HG03342 (cell line): ENCODE data around the gene CEP250.

Experiments used
- ATAC-seq: cut with Tn5 transposase; IDR thresholded peaks from one replicate; pipeline ENCODE4 v1.9.1; 2021; ENCODE audit warnings: mild to moderate bottlenecking, moderate library complexity; ENCODE audit not compliant: unreplicated experiment

The CEP250 gene

DNA sequence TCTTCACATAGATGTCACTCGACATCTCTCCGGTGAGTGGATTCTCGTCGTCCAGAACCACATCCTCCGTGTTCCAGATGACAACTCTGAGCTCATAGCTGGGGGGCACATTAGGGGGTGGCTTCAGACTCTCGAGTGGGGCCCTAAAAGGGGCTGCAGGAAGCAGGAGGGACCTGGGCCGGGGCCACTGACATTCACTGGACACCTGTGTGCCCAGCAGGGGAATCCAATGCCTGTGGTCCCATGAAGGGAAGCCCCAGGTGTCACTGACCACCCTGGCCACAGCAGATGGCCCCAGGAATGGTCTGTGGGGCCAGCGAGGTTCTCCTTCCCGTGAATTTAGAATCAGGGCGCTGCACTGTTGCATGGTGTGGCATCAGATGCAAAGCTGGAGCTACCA is 105.1 kb downstream of the CEP250 start:
- ATAC-seq, result no peak

- ATAC-seq, result no peak
These were observed 105.9 kb downstream of the CEP250 start for GRCh38 chr20:35561268-35561667.

DNA sequence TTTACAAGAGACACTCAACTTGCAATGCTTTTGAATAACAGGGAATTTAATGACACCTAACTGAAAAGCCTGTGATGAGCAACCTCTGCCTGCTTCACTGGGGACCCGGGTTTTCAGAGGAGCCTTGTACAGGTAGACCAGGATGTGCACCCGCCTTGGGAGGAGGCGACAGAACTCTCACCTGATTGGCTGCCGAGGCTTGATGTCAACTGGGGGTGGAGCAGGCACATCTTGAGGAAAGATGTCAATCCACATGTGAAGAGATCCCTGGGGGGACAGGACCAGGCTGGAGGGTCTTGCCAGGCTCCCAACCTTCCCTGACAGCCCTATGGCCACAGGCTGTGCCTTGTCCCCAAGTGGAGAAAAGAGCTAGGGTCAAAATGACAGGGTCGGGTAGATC is 106.3 kb downstream of the CEP250 start:
- no peak for ATAC-seq

DNA sequence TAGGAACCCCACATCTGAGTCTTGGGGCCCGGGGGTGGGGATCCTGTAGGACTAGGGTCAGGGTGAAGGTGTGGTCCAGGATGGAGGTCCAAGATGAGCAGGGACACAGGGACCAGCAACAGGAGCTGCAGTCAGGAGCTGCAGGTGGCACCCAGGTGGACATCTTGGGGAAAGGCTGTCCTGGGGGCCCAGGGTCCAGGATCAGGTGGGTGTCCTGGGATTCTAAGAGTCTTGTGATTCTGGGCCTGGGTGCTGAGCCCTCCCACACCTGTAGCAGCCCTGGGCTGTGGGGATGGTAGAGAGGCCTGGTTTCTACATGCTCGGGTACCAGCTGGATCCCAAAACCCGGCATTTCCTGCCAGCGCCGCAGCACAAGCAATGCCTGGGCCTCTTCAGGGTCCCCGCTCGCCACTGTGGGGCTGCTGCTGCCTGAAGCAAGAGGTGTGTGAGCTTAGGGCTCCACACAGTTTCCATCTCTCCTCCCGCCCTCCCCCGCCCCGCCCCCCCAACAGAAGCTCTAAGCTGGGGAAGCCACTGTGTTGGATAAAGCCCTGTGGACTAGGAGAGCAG is 107.2 kb downstream of the CEP250 start:
- no peak for ATAC-seq

GRCh38 chr20:35563834-35564233 is 108.4 kb downstream of the CEP250 start:
- no peak for ATAC-seq

- no peak for ATAC-seq
These were observed 109.5 kb downstream of the CEP250 start for GRCh38 chr20:35564905-35565304.

DNA sequence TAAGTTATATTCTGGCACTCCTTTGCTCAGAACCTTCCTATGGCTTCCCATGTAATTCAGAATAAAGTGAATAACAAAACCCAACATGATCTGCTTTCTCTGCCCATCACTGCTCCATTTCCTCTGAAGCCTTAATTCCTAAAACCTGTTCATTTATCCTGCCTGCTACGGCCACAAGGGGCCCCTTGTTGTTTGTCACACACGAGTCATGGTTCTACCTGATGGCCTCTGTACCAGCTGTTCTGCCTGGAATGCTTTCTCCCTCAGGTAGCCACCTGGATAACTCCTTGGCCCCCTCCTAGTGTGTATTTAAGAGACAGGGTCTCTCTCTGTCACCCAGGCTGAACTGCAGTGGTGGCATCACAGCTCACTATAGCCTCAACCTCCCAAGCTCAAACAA is 113.2 kb downstream of the CEP250 start:
- ATAC-seq, result no peak
